Natural killer cell (primary cell): ENCODE measurements around the gene RTKN. TPM values are rescaled to one million over a fixed set of nuclear protein-coding genes. Genes with fewer than 3 reads are reported as not detected.

Source experiments
- ATAC-seq, 3 donors: fragments of 150-1000 bp in 2 of 3; fragments of 200-7000 bp in 1 of 3; cut with Tn5 transposase; 1 replicate in 1 of 3; 2 replicates in 2 of 3; pipeline ENCODE4 v1.10.0; 2021; ENCODE audit warnings: mild to moderate bottlenecking in 2 of 3, moderate library complexity in 2 of 3
- DNase-seq, 2 donors: peaks; one replicate each; pipeline versions ENCODE4 v3.0.0 to v3.0.0-alpha.2; 2013 to 2021; ENCODE audit warnings: mixed read lengths in 1 of 2
- H3K27ac ChIP-seq: one replicate; pipeline ENCODE4 v1.5.1; 2013; ENCODE audit warnings: mild to moderate bottlenecking, low read length
- H3K27me3 ChIP-seq: one replicate; pipeline ENCODE4 v1.6.1; 2013; ENCODE audit warnings: low read length; ENCODE audit not compliant: control insufficient read depth, insufficient read depth
- H3K36me3 ChIP-seq: one replicate; pipeline ENCODE4 v1.6.1; 2013; ENCODE audit warnings: low read length; ENCODE audit not compliant: control insufficient read depth, insufficient read depth
- H3K4me1 ChIP-seq: one replicate; pipeline ENCODE4 v1.6.1; 2013; ENCODE audit warnings: low read length; ENCODE audit not compliant: control insufficient read depth, insufficient read depth
- H3K4me3 ChIP-seq: one replicate; pipeline ENCODE4 v1.5.1; 2013; ENCODE audit warnings: low read length
- H3K9me3 ChIP-seq: one replicate; pipeline ENCODE4 v1.6.1; 2013; ENCODE audit warnings: low read length; ENCODE audit not compliant: control insufficient read depth, insufficient read depth
- H3K27ac Mint-ChIP-seq, 2 donors: one replicate each; pipeline ENCODE4 v1.8.0; 2022; ENCODE audit warnings: mild to moderate bottlenecking in 2 of 2, mixed read lengths in 2 of 2, moderate library complexity in 1 of 2
- H3K27me3 Mint-ChIP-seq, 2 donors: one replicate each; pipeline ENCODE4 v1.8.0; 2022; ENCODE audit warnings: low read depth in 2 of 2, mixed read lengths in 2 of 2
- H3K36me3 Mint-ChIP-seq: one replicate; pipeline ENCODE4 v1.8.0; 2022; ENCODE audit warnings: mixed read lengths
- H3K4me1 Mint-ChIP-seq, 2 donors: one replicate each; pipeline ENCODE4 v1.8.0; 2022; ENCODE audit warnings: mixed read lengths in 2 of 2
- H3K4me3 Mint-ChIP-seq: one replicate; pipeline ENCODE4 v1.8.0; 2022; ENCODE audit warnings: mild to moderate bottlenecking, moderate library complexity, mixed read lengths
- H3K9me3 Mint-ChIP-seq, 2 donors: one replicate each; pipeline ENCODE4 v1.8.0; 2022; ENCODE audit warnings: mixed read lengths in 2 of 2
- CTCF ChIP-seq: fragments of 200-600 bp; IDR thresholded peaks from one replicate; pipeline ENCODE4 v1.8.0; 2022; ENCODE audit warnings: antibody characterized with exemption
- WGBS: methylation state at CpG from one replicate; pipeline ENCODE4 v1.1.7; 2013; ENCODE audit warnings: missing lambda C conversion rate; ENCODE audit not compliant: insufficient coverage; 5-methylcytosine and 5-hydroxymethylcytosine counted together
- intact Hi-C: fragments of 100-400 bp; cut with micrococcal nuclease; formaldehyde crosslinking; loops from one replicate; pipeline ENCODE4 v1.14.2; 2022
- total RNA-seq, 4 donors: library from RNA; stranded (reverse); fragments of 120-200 nt in 1 of 4; gene quantifications; one replicate each; pipeline versions ENCODE4 v1.2.3 to v1.2.4, GENCODE V29; 2013 to 2022

Gene RTKN
- total RNA-seq, 3 donors from 2014 or later (not counting 1 experiment from before 2014, with no cell fraction given), result 11.0 to 26.5 (median 15.1) TPM

DNA sequence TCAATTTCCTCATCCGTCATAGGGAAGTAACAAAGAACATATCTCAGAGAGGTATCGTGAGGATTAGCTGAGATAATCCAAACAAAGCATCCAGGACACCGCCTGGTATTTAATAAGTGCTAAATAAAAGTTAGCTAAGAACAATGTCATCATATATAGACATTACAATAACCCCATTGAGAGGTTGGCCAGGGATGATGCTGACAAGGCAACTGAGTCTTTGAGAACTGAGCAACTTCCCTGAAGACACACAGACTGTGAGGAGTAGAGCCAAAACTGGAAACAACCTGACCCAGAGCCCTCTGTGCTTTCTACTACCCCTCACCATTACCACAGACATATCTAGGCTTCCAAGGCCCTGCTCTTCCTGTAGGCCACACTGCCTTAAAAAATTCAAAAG is 60.0 kb downstream of the RTKN start:
- Mint-ChIP-seq H3K36me3 (no peaks in the 10 kb centered on the region), H3K9me3 (no peaks in the 10 kb centered on the region), H3K27me3 (no peaks in the 10 kb centered on the region), H3K4me3 (no peak overlapping the region), H3K4me1 (peaks cover 46 to 50% of the 10 kb centered on the region in 2 donors), H3K27ac (peak overlapping the region in 1 of 2 donors; percentile 50)
- intact Hi-C loops, result no loop called here
- H3K9me3 ChIP-seq, result no peaks in the 10 kb centered on the region
- H3K4me3 ChIP-seq, result no peak overlapping the region
- H3K27me3 ChIP-seq, result no peaks in the 10 kb centered on the region
- ATAC-seq, result no peak
- peaks cover 20% of the 10 kb centered on the region for H3K4me1 ChIP-seq
- peaks cover 18% of the 10 kb centered on the region for H3K36me3 ChIP-seq
- no peak for TF ChIP-seq CTCF
- DNase-seq, result no peak
- WGBS, result 89% methylated on average over 1 of the region's 3 CpGs
- no peak overlapping the region for H3K27ac ChIP-seq

GRCh38 chr2:74379851-74380789 is 61.6 kb downstream of the RTKN start, which contains the start of gene DCTN1:
Gene DCTN1 (minus strand): TSS chr2:74380311. CDS start chr2:74380037, 274 bp downstream.
- peak; percentile 72 to 89 (median 87) for ATAC-seq
- peaks cover 20% of the 10 kb centered on the region for H3K36me3 ChIP-seq
- peak within 1 kb of the TSS; percentile 7 to 55 for H3K27ac Mint-ChIP-seq

DNA sequence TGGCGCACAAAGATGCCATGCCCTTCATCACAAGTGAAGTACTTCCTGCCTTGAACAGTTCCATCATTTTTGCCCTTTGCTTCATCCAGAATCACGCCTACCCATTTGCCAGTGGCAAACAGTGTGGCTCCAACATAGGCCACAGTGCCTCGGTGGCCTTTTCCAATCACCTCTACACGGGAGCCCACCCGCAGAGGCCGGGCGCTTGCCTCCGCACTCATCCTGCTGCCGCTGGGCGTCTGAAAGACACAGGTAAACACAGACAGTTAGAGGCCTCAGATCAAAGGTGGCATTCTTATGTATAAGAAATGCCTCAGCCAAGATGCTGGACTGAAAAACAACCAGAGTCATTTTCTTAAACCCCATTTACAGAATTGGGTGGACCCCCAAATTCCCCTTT is 63.7 kb downstream of the RTKN start:
- no peak overlapping the region for H3K27ac ChIP-seq
- Mint-ChIP-seq H3K4me1 (peaks cover 60 to 67% of the 10 kb centered on the region in 2 donors), H3K9me3 (no peaks in the 10 kb centered on the region), H3K4me3 (no peak overlapping the region), H3K36me3 (no peaks in the 10 kb centered on the region), H3K27me3 (no peaks in the 10 kb centered on the region), H3K27ac (no peak overlapping the region)
- TF ChIP-seq CTCF, result no peak
- H3K27me3 ChIP-seq, result no peaks in the 10 kb centered on the region
- WGBS, result 95% methylated on average over 10 of the region's 10 CpGs
- intact Hi-C loops, result no loop called here
- ATAC-seq (no peak), DNase-seq (no peak)
- no peaks in the 10 kb centered on the region for H3K9me3 ChIP-seq
- H3K36me3 ChIP-seq, result peaks cover 18% of the 10 kb centered on the region
- H3K4me1 ChIP-seq, result peaks cover 25% of the 10 kb centered on the region
- no peak overlapping the region for H3K4me3 ChIP-seq

More at GRCh38 chr2:74379851-74380789, 61.6 kb downstream of the RTKN start, which contains the start of gene DCTN1:
- H3K27me3 ChIP-seq, result no peaks in the 10 kb centered on the region
- TF ChIP-seq CTCF, result no peak
- peaks cover 60 to 62% of the 10 kb centered on the region in 2 donors for H3K4me1 Mint-ChIP-seq
- H3K9me3 Mint-ChIP-seq, result no peaks in the 10 kb centered on the region
- H3K36me3 Mint-ChIP-seq, result no peaks in the 10 kb centered on the region
- H3K4me3 ChIP-seq, result no peak within 1 kb of the TSS
- WGBS, result 58% methylated on average over 14 of the region's 14 CpGs
- H3K4me3 Mint-ChIP-seq, result peak within 1 kb of the TSS; percentile 42
- peak; percentile 18 to 42 for DNase-seq
- H3K27me3 Mint-ChIP-seq, result no peaks in the 10 kb centered on the region
- H3K9me3 ChIP-seq, result no peaks in the 10 kb centered on the region
- H3K4me1 ChIP-seq, result peaks cover 25% of the 10 kb centered on the region
- H3K27ac ChIP-seq, result no peak within 1 kb of the TSS
- intact Hi-C loops, result no loop called here
